Measurements from ENCODE around the gene CEBPA.
A peak's percentile ranks its signal among the peaks of the same experiment; 100 is the strongest.

CEBPA gene

DNA sequence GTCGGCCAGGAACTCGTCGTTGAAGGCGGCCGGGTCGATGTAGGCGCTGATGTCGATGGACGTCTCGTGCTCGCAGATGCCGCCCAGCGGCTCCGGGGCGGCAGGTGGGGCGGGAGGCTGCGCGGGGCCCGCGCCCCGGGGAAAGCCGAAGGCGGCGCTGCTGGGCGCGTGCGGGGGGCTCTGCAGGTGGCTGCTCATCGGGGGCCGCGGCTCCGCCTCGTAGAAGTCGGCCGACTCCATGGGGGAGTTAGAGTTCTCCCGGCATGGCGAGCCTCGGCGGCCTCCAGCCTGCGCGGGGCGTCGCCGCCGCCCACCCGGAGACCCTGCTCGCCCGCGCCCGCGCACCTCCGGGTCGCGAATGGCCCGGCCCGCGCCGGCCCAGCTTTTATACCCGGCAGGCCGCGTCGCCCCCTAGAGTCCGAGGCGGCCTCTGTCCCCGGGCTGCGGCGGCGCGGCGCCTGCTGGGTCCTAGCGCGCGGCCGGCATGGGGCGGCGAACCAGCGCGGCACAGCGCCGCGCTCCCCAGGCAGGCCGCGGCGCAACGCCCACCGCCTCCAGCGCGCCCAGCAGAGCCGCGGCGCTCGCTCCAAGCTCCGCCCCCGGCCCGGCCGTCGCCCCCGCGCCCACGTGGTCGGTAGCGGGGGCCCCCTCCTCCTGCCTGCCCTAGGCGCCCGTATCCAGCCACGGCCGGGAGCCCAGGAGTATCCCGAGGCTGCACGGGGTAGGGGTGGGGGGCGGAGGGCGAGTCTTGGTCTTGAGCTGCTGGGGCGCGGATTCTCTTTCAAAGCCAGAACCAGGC lies at the start of gene CEBPA:
CEBPA (minus strand) TSS at position 360 of the 799 bp plus-strand sequence; CDS start at position 240, 120 bp downstream.
- peak; percentile 54 for DNase-seq

DNA sequence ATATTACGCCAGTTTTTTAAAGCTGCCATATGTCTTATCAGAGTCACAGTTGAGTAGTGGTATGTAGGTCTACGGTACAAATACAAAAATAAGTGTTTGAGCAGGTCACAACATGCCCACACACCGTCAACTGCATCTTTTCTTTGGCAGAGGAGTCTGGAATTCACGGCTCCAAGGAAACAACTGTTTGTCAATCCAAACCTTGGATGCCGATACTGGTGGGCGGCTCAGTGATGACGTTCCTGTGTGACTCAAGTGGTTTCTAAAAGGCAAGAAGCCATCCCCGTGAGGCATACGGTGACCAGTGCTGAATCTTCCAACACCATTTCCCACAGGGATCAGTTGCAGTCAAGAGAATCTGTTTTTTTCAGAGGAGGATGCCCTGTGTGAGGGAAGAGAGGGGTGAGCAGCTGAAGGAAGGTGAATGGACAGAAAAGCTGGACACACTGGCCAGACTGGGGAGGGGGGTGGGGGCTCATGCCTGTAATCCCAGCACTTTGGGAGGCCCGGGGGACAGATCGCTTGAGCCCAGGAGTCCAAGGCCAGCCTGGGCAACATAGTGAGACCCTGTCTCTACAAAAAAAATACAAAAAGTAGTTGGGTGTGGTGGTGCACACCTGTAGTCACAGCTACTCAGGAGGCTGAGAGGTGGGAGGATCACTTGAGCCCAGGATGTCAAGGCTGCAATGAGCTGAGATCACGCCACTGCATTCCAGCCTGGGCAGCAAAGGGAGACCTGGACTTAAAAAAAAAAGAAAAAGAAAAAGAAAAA lies 48.4 kb upstream of the CEBPA start:
- DNase-seq: peak; percentile 21

DNA sequence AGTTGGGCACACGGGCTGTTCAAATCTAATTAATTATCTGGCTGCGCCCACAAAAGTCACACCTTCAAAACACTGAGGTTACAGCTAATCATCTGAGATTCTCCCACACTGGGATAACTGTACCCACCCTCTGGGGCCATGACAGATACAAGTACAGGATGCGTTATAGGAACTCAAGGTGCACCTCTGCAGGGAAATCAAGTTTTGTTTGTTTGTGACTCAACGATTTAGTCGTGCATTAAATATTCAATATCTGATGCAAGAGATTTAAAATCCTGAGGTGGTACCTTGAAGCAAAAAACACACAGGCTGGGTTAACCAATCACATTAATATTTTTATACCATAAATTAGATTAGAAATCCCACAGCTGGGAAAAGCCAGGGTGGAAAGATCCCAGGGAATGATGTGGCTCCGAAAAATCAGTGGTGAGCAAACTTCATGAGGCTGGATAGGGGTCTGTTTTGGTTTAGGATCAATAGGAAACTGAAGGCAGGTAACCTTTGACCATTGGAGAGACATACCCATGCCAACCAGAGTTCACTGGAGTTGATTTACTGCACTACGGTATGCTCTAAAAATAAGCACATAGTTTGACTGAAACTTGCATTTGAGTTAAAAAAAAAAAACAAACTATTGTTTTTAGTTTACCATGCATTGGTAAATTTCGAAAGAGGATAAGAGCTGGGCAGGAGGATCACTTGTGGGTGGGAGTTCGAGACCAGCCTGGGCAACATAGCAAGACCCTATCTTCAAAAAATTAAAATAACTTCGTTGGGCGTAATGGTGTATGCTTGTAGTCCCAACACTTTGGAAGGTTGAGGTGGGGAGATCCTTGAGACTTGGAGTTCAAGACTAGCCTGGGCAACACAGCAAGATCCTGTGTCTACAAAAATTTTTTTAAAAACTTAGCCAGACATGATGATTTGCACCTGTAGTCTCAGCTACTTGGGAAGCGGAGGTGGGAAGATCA lies 47.3 kb upstream of the CEBPA start:
- DNase-seq: no peak

DNA sequence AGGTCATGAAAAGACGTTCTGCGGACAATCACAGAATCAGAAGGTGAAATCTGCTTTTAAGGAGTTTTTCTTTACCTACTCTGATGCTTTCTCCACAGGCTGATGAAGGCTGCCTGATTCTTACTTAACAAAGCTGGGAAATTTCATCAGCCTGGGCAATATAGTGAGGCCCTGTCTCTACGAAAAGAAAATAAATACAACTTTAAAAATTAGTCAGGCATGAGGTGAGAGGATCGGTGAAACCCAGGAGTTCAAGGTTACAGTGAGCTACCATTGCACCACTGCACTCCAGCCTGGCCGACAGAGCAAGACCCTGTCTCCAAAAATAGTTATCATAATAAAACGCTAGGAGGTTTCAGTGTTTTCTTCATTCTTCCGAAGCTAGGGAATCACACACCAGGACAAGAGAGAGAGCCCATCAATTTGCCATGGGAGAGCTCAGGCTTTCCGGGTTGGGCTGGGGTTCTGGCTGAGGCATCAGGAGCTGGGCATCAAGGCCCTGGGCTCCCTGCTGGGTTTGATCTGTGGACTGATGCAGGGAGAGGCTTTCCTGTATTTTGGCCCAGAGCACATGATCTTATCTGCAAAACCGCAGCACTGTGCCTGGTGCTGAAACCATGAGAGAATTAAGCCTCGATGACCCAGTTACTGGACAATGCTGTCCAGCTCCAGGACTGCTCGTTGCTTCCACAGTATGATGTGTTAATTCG lies 46.1 kb upstream of the CEBPA start:
- DNase-seq: no peak

DNA sequence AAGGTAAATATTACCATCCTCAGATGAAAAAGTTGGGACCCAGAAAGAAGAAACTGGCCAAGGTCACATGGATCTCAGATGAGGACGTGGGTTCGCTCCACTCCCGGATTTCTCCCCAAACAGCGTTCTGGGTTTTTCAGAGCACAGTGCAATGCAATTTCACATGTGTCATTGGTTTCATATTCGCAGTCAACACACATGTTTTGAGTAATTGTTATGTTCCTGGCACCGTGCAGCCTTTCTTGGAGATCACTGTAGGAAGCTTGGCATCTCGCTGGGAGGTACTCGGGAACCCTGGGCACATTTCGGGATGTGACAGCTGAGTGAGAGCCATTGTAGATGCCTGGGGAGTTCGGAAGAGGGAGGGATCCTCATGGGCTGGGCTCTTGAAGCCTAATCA lies 45.0 kb upstream of the CEBPA start:
- DNase-seq: no peak

DNA sequence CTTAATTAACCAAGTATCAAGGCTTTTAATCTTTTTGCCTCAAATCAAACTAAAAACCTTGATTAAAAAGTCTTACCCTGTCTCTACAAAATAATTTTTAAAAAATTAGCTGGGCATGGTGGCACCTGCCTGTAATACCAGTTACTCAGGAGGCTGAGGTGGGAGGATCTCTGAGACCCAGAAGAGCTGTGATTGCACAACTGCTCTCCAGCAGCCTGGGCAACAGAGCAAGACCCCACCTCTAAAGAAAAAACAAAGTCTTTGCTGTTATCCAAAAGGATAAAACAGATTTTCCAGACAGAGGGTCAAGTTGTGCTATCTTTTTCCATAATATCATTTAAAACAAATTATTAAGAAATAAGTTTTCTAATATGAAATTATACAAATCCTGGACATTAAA lies 44.3 kb upstream of the CEBPA start:
- no peak for DNase-seq

DNA sequence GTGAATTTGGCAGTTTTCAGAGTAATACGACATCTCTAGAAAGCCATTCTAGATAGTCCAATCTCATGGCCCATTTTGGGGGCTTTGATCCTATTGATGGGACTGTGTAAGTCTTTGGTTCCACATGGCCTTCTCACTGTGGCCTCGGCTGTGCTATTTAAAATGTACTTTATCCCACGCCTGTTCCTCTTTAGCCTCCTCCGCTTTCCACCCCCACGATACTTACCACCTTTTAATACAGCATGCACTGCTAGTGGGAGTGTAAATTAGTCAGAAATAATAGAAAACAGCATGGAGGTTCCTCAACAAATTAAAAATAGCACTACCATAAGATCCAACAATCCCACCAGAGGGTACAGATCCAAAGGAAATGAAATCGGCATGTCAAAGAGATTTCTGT lies 42.8 kb upstream of the CEBPA start:
- no peak for DNase-seq

DNA sequence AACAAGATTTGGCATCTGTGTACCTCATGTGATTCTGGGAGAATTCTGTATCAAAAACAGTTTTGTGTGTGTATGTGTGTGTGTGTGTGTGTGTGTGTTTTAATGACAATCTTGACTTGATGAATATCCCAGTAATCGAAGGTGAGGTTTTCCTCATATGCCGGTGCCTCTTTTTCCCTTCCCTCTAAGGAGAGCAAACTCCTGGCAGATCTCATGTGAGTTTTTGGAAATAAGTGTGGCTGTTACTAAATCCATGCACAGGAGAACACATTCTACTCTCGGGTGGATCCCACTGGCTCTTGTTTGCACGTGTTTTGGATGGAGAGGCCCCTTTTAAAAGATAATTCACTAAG lies 42.2 kb upstream of the CEBPA start:
- DNase-seq: no peak

DNA sequence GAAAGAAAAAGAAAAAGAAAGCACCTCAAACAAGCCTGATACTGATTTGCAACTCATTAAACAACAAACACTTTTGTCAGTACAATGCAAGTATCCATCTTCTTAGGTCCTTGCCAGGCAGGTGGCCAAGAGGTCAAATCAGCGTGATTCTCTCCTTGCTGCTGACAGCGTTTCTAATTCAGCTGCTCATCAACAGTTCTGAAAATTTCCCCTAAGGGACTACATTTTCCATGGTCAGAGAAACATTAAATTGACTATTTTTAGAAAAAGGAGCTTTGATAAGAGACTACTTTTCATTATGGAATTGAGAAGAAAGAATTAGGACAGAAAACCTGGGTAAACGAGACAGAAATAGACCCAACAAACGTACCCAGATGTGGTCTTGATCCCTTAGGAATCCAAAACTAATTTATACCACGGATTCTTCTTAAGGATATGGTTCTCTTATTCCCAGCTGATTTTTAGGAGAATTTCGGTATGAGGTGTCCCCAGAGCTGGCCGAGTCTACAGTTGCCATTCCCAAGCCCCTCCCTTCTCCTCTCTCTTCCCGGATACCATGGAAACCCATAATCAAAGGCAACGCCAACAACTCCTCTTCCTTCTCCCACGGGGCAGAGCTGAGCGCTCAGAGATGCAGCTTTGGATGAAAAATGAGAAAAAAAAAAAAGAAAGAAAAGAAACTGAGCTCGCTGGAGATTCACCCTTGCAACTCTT lies 41.7 kb upstream of the CEBPA start:
- no peak for DNase-seq

DNA sequence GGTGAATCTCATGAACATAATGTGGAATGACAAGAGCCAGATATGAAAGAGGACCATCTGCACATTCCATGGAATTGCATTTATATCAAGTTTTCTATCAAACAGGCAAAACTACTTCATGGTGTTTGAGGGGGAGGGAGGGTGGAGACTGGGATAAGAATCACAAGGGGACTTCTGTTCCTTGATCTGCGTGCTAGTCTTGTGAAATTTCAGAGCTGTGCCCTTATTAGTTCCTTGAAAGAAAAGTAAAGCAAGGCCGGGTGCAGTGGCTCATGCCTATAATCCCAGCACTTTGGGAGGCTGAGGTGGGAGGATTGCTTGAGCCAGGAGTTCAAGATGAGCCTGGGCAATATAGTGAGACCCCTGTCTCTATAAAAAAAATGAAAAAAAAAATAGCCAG lies 41.0 kb upstream of the CEBPA start:
- no peak for DNase-seq

DNA sequence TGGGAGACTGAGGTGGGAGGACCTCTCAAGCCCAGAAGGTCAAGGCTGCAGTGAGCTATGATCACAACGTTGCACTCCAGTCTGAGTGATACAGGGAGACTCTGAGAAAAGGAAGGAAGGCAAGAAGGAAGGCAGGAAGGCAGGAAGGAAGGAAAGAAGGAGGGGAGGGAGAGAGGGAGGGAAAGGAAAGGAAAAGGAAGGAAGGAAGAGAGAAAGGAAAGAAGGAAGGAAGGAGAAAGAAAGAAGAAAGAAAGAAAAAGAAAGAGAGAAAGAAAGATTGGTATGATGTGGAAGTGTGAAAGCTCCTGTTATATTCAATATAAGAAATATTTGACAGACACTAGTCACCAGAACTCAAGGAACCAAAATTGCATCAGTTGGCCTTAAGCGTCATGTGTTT lies 38.7 kb upstream of the CEBPA start:
- DNase-seq: no peak

DNA sequence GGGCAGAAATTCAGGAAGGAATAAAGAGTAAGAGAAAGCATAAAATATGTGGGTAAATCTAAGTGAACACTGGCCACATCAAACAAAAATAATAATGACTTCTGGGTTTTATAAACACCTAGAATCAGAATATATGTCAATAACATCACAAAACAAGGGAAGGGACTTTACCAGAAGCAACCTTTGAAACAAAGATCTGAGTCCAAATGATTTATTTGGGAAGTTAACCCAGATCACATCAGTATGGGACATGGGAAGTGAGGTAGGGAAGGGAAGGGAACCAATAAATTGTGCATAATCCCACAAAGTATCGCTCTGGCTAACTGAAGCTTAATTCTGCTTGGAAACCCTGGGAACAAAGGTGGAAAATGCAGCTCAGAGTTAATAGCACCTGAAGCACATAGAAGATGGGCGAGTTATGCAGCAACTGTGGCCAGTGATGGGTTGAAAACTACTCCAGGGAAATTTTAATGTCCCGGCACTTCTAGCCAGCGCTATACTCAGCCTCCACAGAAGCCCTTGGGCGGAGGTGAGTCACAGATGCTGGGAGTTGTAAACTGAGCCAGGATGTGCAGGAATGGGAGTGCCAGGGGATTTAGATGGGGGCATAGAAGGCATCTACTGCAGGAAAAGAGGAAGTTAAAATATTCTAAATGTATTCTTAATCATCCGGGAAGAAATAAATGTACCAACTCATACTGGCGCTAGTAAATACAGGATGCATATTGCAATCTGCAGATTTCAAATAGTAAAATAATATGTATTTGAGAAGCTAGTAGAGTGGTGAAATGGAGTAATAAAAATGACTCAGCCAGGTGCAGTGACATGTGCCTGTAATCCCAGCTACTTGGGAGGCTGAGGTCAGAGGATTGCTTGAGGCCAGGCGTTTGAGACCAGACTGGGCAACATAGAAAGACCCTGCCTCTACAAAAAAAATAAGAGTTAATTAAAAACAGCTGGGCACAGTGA lies 37.0 kb upstream of the CEBPA start:
- DNase-seq: no peak

DNA sequence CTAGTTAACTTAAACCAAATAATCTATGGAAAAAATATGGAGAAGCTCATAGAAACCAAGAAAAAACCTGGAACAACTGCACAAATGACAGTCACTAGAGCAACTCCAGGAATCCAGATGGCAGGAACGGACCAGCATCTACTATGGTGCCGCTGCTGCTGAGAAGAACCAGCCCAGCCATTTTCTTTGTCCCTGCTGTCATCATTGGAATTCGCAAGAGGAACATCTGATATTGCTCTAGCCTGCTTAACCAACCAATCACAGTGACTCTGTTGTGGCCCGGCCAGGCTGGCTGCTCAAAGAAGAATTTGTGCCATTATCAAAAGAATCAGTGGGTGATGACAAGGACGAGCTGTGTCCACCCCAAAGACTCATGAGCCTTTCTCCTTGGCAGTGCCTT lies 33.1 kb upstream of the CEBPA start:
- DNase-seq: no peak

DNA sequence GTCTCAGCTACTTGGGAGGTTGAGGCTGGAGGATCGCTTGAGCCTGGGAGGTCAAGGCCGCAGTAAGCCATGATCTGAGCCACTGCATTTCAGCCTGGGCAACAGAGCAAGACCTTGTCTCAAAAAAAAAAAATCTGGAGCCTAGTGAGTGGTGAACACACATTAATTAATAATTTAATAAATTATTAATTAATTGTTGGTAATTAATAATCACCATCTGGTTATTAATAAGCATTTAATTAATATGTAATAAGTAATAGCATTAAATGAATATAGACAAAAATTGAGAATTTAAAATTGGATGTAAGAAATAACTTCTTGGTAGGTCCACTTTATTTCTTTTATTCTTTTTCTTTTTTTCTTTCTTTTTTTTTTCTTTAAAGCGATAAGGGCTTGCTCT lies 31.9 kb upstream of the CEBPA start:
- no peak for DNase-seq

DNA sequence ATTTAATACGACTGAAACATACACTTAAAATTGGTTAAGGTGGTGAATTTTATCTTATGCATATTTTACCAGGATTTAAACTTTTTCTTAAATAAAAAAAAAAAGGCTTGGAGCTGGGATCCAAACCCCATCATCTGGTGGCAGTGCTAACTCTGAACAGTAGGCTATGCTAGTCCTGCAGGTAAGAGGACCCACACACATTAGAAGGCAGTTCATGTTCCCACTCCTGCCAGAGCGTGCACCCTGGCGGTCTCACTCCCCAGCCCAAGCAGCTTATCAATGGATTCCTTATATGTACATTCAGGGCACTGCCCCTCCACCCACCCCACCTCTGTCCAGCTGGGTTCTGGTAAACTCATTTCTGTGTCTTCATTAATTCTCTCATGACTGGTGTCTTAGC lies 31.3 kb upstream of the CEBPA start:
- no peak for DNase-seq

DNA sequence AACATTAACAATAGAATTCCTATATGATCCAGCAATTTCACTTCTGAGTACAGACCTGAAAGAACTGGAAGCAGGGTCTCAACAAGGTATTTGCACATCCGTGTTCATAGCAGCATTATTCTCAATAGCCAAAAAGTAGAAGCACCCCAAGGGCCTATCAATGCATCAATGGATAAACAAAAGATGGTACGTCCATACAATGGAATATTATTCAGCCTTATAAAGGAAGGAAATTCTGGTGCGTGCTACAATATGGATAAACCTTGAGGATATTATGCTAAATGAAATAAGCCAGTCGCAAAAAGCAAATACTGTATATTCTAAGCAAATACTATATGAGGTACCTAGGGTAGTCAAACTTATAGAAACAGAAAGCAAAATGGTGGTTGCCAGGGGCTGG lies 30.8 kb upstream of the CEBPA start:
- no peak for DNase-seq

DNA sequence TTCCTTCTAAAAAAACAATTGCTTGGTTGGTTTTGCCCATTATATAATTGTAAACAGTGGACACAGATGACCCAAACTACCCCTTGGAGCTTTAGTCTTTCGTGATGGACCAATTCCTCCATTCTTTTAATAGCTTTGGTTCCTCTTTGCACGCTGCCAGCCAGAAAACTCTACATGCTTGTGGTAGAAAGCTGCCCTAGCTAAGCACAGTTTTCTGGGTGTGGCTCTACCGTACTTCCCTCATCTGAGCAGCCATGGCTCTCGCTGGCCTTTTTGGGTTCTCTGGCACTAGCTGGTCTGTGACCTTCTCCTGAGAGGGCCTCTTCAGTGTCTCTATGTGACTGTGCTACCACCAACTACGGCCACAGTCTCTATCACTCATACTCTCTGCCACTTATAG lies 29.9 kb upstream of the CEBPA start:
- DNase-seq: no peak

DNA sequence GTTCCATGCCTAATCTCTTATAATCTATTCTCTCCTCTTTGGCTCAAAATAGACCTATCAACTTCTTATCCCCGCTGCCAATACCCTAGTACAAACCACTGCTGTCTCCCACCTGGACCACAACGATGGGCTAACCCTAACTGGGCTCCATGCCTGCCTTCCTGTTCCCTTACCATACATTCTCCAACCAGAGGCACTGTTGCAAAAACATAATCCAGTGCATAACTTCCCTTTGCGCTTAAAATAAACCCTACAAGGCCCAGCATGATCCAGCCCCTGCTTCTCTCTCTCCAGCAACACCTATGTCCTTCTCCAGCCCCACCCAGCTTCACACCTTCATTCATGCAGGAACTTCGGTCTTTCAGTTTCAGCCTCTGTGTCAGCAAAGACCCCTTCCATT lies 27.4 kb upstream of the CEBPA start:
- no peak for DNase-seq

DNA sequence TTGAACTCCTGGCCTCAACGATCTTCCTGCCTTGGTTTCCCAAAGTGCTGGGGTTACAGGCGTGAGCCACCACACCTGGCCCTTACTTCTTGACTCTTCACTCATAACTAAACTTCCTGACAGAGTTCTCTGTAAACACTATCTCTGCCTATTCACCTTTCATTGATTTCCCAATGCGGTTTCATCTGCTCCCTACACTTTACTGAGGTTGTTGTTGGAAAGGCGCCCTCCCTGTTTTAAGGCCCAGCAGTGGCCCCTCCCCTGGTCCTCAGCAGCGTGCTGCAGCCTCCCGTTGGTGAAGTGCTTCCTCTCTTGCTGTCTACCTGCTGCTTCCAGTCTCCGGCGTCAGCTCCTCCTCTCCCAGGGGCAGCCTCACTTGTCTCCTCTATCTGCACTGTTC lies 26.7 kb upstream of the CEBPA start:
- DNase-seq: no peak

DNA sequence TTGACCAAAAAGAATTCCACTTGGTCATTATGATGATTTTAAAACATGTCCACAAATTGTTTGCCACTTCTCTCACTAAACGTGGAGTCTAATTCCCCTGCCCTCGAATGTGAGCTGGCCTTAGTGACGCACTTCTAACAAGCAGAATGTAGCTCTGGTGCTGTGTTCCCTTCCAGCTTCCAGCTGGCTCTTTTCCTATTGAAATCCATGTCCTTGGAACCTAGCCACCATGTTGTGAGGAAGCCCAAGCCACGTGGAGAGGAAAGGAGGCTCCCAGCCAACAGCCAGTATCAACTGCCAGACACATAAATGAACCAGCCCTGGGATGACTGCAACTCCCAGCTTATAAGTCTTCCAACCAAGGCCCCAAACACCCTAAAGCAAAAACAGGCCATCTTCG lies 23.6 kb upstream of the CEBPA start:
- DNase-seq: peak; percentile 94

DNA sequence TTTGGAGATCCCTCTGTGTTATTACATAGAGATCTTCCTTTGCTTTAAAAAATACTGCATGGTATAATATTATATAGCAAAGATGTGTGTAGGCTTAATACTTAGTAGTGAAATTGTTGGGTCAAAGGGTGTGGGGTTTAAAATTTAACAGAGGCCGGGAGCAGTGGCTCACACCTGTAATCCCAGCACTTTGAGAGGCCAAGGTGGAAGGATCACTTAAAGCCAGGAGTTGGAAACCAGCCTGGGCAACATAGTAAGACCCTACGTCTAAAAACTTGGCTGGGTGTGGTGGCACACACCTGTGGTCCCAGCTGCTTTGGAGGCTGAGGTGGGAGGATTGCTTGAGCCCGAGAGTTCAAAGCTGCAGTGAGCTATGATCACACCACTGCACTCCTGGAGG lies 22.3 kb upstream of the CEBPA start:
- no peak for DNase-seq

All from NCI-H446 treated with DMSO at 0.1 percent for 48 hours (cell line).